NT2/D1 (cell line): Measurements from ENCODE around the gene FBXL13.
"Not testable (repeated sequence)": the region's sequence is repeated elsewhere in the genome, so short reads cannot be mapped to it uniquely, and the experiment has no call there.

Source experiments
- DNase-seq: peaks from one replicate; pipeline ENCODE4 v3.0.0-alpha.2; 2011; ENCODE audit warnings: low read depth, low spot score
- H3K27me3 ChIP-seq: 2 replicates; pipeline ENCODE4 v1.6.0; 2011; ENCODE audit warnings: mild to moderate bottlenecking; ENCODE audit not compliant: insufficient read length, insufficient read depth
- H3K36me3 ChIP-seq: 2 replicates; pipeline ENCODE4 v1.6.1; 2011; ENCODE audit warnings: mild to moderate bottlenecking, low read length, mixed read lengths; ENCODE audit not compliant: insufficient read depth, insufficient read length
- H3K4me1 ChIP-seq: 2 replicates; pipeline ENCODE4 v1.5.1; 2011; ENCODE audit not compliant: insufficient read depth, insufficient read length
- H3K4me3 ChIP-seq: 2 replicates; pipeline ENCODE4 v1.5.1; 2011; ENCODE audit warnings: low read depth; ENCODE audit not compliant: insufficient read length
- H3K9ac ChIP-seq: 2 replicates; pipeline ENCODE4 v1.6.0; 2011; ENCODE audit warnings: low read depth; ENCODE audit not compliant: insufficient read length
- H3K9me3 ChIP-seq: 2 replicates; pipeline ENCODE4 v1.5.1; 2011; ENCODE audit warnings: mild to moderate bottlenecking, low read length; ENCODE audit not compliant: insufficient read depth
- SUZ12 ChIP-seq: IDR thresholded peaks from 2 replicates; pipeline ENCODE4 v1.6.1; 2011; ENCODE audit not compliant: insufficient read length, insufficient read depth; ENCODE audit errors: extremely low read depth
- YY1 ChIP-seq: IDR thresholded peaks from 2 replicates; pipeline ENCODE4 v1.6.1; 2011; ENCODE audit not compliant: insufficient read length, insufficient read depth
- ZNF274 ChIP-seq: IDR thresholded peaks from 2 replicates; pipeline ENCODE4 v1.6.1; 2011; ENCODE audit warnings: mild to moderate bottlenecking, low read depth, low read length

The FBXL13 gene

DNA sequence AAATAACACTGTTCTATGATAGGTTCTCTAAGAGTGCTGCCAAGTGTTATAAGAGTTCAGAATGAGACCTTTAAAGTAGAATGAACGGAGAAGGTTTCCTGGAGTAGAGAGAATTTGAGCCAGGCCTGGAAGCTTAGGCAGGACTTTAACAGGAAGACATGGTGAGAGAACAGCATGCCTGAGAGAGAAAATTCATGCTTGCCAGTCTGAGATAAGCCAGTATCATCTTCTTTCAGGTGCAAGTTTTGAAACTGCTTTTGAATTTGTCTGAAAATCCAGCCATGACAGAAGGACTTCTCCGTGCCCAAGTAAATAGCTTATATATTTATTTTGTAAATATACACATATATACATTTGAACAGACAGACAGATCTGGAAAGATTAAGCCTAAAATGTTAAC lies 22.4 kb upstream of the FBXL13 start:
- TF ChIP-seq ZNF274 (no peak), SUZ12 (no peak)
- Histone ChIP-seq H3K36me3 (peaks cover 8% of the 10 kb centered on the region), H3K4me3 (no peak overlapping the region), H3K27me3 (no peaks in the 10 kb centered on the region), H3K9me3 (no peaks in the 10 kb centered on the region), H3K9ac (no peak overlapping the region), H3K4me1 (no peaks in the 10 kb centered on the region)
- DNase-seq, result no peak

DNA sequence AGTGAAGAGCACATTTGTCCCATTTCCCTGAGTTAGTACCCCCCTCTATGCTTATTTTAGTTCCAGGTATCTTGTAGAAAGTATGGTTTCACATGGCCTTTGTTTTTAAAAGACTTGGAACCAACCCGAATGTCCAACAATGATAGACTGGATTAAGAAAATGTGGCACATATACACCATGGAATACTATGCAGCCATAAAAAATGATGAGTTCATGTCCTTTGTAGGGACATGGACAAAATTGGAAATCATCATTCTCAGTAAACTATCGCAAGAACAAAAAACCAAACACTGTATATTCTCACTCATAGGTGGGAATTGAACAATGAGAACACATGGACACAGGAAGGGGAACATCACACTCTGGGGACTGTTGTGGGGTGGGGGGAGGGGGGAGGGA lies 21.0 kb upstream of the FBXL13 start:
- H3K9me3 ChIP-seq, H3K27me3 ChIP-seq, H3K4me3 ChIP-seq, H3K4me1 ChIP-seq, H3K9ac ChIP-seq, DNase-seq, H3K36me3 ChIP-seq: not testable (repeated sequence)

DNA sequence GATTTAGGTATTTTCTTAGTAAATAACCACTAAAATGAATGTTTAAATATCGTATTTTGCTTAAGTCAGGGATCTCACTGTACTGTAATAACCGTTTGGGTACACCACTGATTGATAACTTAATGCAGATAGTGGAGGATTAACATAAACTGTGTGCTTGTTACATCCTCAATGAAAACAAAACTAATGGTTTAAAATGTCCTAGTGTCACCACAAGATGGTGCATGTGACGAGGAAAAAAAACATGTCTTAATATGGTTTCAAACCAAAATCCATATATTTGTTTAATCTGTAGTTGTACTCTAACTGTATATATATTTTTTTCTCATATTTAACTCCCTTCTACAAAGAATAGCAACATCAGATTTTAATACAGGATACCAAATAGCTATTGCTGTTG lies 19.5 kb upstream of the FBXL13 start:
- Histone ChIP-seq H3K36me3 (peaks cover 17% of the 10 kb centered on the region), H3K27me3 (no peaks in the 10 kb centered on the region), H3K4me1 (no peaks in the 10 kb centered on the region), H3K9me3 (no peaks in the 10 kb centered on the region), H3K9ac (no peak overlapping the region), H3K4me3 (no peak overlapping the region)
- DNase-seq, result no peak
- TF ChIP-seq ZNF274 (no peak), YY1 (no peak), SUZ12 (no peak)

DNA sequence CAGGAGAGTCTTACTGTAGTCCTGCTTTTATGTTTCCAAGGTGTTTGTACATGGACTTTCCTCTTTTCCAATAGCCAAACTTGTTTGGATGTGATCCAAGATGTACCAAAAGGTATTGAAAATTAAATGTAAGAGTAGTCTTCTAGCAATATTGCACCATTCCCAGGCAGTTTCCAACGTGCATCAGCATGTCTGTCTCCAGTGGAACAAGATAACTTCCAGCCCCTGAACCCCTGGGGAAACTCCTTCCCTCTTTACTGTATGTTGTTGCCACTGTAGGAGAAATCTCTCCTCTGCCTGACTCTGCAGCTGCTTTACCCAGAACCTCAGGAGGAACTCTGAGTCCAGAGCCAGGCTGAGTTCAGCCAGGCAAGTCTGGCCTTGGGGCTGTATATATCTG lies 18.8 kb upstream of the FBXL13 start:
- H3K9ac ChIP-seq, result no peak overlapping the region
- no peaks in the 10 kb centered on the region for H3K27me3 ChIP-seq
- no peaks in the 10 kb centered on the region for H3K4me1 ChIP-seq
- H3K9me3 ChIP-seq, result no peaks in the 10 kb centered on the region
- no peak overlapping the region for H3K4me3 ChIP-seq
- no peak for DNase-seq
- no peak for TF ChIP-seq YY1
- TF ChIP-seq ZNF274, result no peak
- TF ChIP-seq SUZ12, result no peak
- H3K36me3 ChIP-seq, result peaks cover 19% of the 10 kb centered on the region

DNA sequence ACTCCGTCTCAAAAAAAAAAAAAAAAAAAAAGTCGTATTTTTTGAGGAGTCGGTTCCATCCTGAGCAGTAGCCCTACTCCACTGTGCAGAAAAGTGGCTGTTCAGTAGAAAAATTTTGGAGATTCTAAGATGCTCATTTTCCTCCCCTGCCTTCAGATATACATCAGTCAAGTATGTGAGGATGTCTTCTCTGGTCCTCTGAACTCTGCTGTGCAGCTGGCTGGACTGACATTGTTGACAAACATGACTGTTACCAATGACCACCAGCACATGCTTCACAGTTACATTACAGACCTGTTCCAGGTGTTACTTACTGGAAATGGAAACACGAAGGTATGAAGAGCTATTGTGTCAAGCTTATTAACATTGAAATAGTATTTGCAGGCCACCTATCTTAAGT lies 17.7 kb upstream of the FBXL13 start:
- H3K4me3 ChIP-seq, H3K4me1 ChIP-seq, H3K27me3 ChIP-seq, DNase-seq, H3K9me3 ChIP-seq, H3K9ac ChIP-seq: not testable (repeated sequence)
- peaks cover 19% of the 10 kb centered on the region for H3K36me3 ChIP-seq

DNA sequence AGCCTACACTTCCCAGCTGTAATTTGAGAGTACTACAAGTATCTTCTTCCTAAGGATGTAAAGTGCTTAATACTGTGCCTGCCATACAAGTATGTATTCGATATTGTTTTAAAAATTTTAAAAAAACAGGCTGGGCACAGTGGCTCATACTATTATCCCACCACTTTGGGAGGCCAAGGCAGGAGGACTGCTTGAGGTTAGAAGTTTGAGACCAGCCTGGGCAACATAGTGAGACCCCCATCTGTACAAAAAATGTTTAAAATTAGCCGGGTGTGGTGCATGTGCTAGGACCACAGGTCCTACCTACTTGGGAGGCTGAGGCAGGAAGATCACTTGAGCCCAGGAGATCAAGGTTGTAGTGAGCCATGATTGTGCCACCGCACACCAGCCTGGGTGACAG lies 8.6 kb upstream of the FBXL13 start:
- H3K9ac ChIP-seq, result no peak overlapping the region
- DNase-seq, result no peak
- no peak for TF ChIP-seq ZNF274
- TF ChIP-seq SUZ12, result no peak
- TF ChIP-seq YY1, result no peak
- peaks cover 28% of the 10 kb centered on the region for H3K36me3 ChIP-seq
- no peaks in the 10 kb centered on the region for H3K27me3 ChIP-seq
- no peaks in the 10 kb centered on the region for H3K4me1 ChIP-seq
- no peak overlapping the region for H3K4me3 ChIP-seq
- H3K9me3 ChIP-seq, result no peaks in the 10 kb centered on the region

DNA sequence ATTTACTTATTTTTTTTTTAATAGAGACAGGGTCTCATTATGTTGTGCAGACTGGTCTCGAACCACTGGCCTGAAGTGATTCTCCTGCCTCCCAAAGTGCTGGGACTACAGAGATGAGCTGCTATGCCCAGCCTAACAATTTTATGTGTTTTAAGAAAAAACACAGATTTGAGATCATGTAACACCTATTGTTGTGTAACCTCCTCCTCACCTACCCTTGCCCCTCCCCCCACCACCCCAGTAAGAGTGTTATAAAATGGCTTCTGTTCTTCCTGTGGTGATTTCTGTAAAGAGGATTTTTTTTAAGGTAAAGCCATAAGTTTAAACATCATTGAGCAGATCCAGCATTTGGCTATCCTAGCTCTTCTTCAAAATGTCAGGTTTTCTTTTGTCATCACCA lies 7.9 kb upstream of the FBXL13 start:
- H3K27me3 ChIP-seq, result no peaks in the 10 kb centered on the region
- TF ChIP-seq SUZ12, result no peak
- no peak for TF ChIP-seq ZNF274
- TF ChIP-seq YY1, result no peak
- H3K4me1 ChIP-seq, result no peaks in the 10 kb centered on the region
- H3K9me3 ChIP-seq, result no peaks in the 10 kb centered on the region
- DNase-seq, result no peak
- H3K4me3 ChIP-seq, result no peak overlapping the region
- H3K9ac ChIP-seq, result no peak overlapping the region
- peaks cover 25% of the 10 kb centered on the region for H3K36me3 ChIP-seq

DNA sequence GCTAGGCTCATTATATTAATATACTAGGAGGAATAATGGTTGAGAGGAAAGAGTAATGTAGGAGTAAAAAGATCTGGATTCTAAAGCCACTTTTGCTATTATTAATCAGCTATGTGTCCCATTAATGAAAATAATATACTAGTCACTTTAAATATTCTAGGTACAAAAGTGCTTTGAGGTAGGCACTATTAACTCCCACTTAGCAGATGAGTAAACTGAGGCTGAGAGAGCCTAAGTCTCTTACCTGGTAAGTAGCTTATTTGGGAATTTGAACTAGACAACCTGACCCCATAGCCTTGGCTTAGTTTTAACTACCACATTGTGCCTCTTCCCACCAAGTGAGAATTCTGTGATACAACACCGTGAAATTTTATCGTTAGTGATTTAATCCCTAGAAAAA lies 6.3 kb upstream of the FBXL13 start:
- Histone ChIP-seq H3K4me1 (no peaks in the 10 kb centered on the region), H3K4me3 (no peak overlapping the region), H3K9ac (no peak overlapping the region), H3K36me3 (peaks cover 17% of the 10 kb centered on the region), H3K9me3 (no peaks in the 10 kb centered on the region), H3K27me3 (no peaks in the 10 kb centered on the region)
- DNase-seq, result no peak
- TF ChIP-seq SUZ12 (no peak), YY1 (no peak), ZNF274 (no peak)

DNA sequence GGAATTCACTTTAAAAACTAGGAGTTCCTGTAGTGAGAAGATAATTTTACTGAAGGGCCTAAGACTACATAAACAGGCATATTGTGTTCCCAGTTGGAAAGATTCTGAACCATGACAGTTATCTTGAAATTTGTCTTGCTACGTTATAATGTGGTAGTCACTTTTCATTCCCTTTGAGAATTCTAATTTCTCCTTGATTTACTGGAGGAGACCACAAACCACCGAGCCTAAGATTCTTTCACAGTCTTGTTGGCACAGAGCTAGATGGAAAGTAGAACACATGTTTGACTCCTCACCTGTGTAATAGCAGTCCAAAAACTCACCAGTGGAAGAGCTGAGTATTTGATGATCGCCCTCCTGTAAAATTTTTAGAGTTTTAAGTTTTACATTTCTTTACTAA lies 5.2 kb upstream of the FBXL13 start:
- Histone ChIP-seq H3K4me1 (no peaks in the 10 kb centered on the region), H3K9me3 (no peaks in the 10 kb centered on the region), H3K9ac (no peak overlapping the region), H3K4me3 (no peak overlapping the region), H3K27me3 (no peaks in the 10 kb centered on the region), H3K36me3 (peaks cover 11% of the 10 kb centered on the region)
- TF ChIP-seq ZNF274, result no peak
- no peak for TF ChIP-seq SUZ12
- TF ChIP-seq YY1, result no peak
- DNase-seq, result no peak

DNA sequence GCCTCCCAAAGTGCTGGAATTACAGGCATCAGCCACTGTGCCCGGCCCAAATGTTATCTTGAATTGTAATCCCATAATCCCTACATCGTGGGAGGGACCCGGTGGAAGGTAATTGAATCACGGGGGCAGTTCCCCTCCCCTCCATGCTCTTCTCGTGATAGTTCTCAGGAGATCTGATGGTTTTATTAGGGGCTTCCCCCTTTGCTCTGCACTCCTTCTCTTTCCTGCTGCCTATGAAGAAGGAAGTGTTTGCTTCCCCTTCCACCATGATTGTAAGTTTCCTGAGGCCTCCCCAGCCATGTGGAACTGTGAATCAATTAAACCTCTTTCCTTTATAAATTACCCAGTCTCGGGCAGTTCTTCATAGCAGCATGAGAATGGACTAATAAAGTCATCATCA lies 3.6 kb upstream of the FBXL13 start:
- H3K4me3 ChIP-seq, H3K9me3 ChIP-seq, H3K9ac ChIP-seq, H3K4me1 ChIP-seq, DNase-seq, H3K27me3 ChIP-seq, H3K36me3 ChIP-seq: not testable (repeated sequence)
